SH-SY5Y (cell line): ENCODE data around the gene GPR152.

Experiments used
- GATA2 ChIP-seq: IDR thresholded peaks from 2 replicates; pipeline ENCODE4 v1.6.1; 2011; ENCODE audit warnings: mild to moderate bottlenecking, low read depth, low read length
- GATA3 ChIP-seq: IDR thresholded peaks from 2 replicates; pipeline ENCODE4 v1.6.1; 2011; ENCODE audit warnings: low read depth, mild to moderate bottlenecking, low read length, moderate library complexity

DNA sequence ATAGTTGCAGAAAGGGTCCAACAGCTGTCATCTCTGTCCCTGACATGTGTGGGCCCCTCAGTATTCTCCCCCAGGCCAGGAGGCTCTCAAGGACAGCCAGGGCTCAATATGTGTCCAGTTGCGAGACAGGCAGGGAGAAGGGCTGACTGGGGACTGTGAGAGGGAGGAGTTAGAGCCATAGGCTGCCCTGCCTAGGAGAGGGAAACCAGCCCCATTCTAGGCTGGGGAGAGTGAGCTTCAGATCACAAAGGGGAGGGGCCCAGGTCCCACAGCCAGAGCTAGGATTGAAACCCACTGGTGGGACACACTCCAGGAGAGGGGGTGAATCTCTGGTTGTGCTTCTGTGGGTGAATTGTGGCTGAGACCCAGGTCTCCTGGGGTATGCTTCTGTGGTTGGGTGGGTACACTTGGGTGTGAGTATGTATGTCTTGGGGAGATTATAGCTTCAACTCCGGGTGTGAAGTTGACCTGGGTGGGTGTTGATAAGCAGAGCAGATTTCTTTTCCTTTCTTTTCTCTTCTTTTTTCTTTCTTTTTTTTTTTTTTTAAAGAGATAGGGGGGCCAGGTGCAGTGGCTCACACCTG, 39.2 kb downstream of the GPR152 start:
- TF ChIP-seq GATA3 (no peak), GATA2 (no peak)
